Measurements from ENCODE around the gene NSRP1. TPM values are rescaled to one million over a fixed set of nuclear protein-coding genes. Genes with fewer than 3 reads are reported as not detected.
"Not testable (repeated sequence)": the region's sequence is repeated elsewhere in the genome, so short reads cannot be mapped to it uniquely, and the experiment has no call there.

Gene NSRP1
- total RNA-seq, 2 experiments from 2014 or later = 24.0 to 30.9 TPM

GRCh38 chr17:30200656-30201055 lies 84.0 kb downstream of the NSRP1 start:
- DNase-seq; H3K36me3 Mint-ChIP-seq; ATAC-seq; H3K4me3 Mint-ChIP-seq; H3K4me1 Mint-ChIP-seq; H3K27ac Mint-ChIP-seq; CTCF ChIA-PET; H3K9me3 Mint-ChIP-seq (ENCODE audit: low read depth): not testable (repeated sequence)
- H3K27me3 Mint-ChIP-seq = peaks cover 24% of the 10 kb centered on the region

GRCh38 chr17:30203471-30203981 lies 86.9 kb downstream of the NSRP1 start:
- Mint-ChIP-seq H3K27ac (no peak overlapping the region), H3K4me1 (no peaks in the 10 kb centered on the region), H3K27me3 (peaks cover 37% of the 10 kb centered on the region), H3K4me3 (no peak overlapping the region), H3K36me3 (no peaks in the 10 kb centered on the region), H3K9me3 (ENCODE audit: low read depth) (no peaks in the 10 kb centered on the region)
- ATAC-seq = no peak
- no peak for DNase-seq
- CTCF ChIA-PET = interaction anchor here (1.1 to 1.4 kb wide), 2 partner anchors 78 to 135 kb away, joined by 3 to 5 read pairs; no protein-coding TSS in a partner anchor

- Mint-ChIP-seq H3K27ac (no peak overlapping the region), H3K36me3 (no peaks in the 10 kb centered on the region), H3K4me1 (peaks cover 16% of the 10 kb centered on the region), H3K4me3 (no peak overlapping the region), H3K27me3 (peaks cover 36% of the 10 kb centered on the region), H3K9me3 (ENCODE audit: low read depth) (no peaks in the 10 kb centered on the region)
- CTCF ChIA-PET = interaction anchor here (1.4 kb wide), 1 partner anchor 44 kb away, joined by 3 read pairs; no protein-coding TSS in a partner anchor
- no peak for ATAC-seq
- peak; percentile 19 for DNase-seq
These were observed 91.0 kb downstream of the NSRP1 start for GRCh38 chr17:30207655-30208054.

- ATAC-seq (no peak), DNase-seq (peak; percentile 2)
- Mint-ChIP-seq H3K4me1 (peaks cover 19% of the 10 kb centered on the region), H3K9me3 (ENCODE audit: low read depth) (no peaks in the 10 kb centered on the region), H3K36me3 (no peaks in the 10 kb centered on the region), H3K27ac (no peak overlapping the region), H3K4me3 (no peak overlapping the region), H3K27me3 (peaks cover 35% of the 10 kb centered on the region)
- CTCF ChIA-PET = no interaction called here
These were observed 91.6 kb downstream of the NSRP1 start for GRCh38 chr17:30208214-30208613.

GRCh38 chr17:30209930-30210329 lies 93.3 kb downstream of the NSRP1 start:
- Mint-ChIP-seq H3K36me3 (no peaks in the 10 kb centered on the region), H3K27ac (no peak overlapping the region), H3K4me3 (no peak overlapping the region), H3K27me3 (peaks cover 24% of the 10 kb centered on the region), H3K4me1 (peaks cover 21% of the 10 kb centered on the region), H3K9me3 (ENCODE audit: low read depth) (no peaks in the 10 kb centered on the region)
- CTCF ChIA-PET = no interaction called here
- DNase-seq (no peak), ATAC-seq (no peak)

GRCh38 chr17:30210366-30210765 lies 93.8 kb downstream of the NSRP1 start:
- Mint-ChIP-seq H3K4me3 (no peak overlapping the region), H3K27me3 (peaks cover 24% of the 10 kb centered on the region), H3K4me1 (peaks cover 21% of the 10 kb centered on the region), H3K9me3 (ENCODE audit: low read depth) (no peaks in the 10 kb centered on the region), H3K27ac (no peak overlapping the region), H3K36me3 (no peaks in the 10 kb centered on the region)
- ATAC-seq (no peak), DNase-seq (no peak)
- CTCF ChIA-PET = no interaction called here

GRCh38 chr17:30210901-30211300 lies 94.3 kb downstream of the NSRP1 start:
- CTCF ChIA-PET = no interaction called here
- no peak overlapping the region for H3K4me3 Mint-ChIP-seq
- no peaks in the 10 kb centered on the region for H3K36me3 Mint-ChIP-seq
- H3K27me3 Mint-ChIP-seq = peaks cover 20% of the 10 kb centered on the region
- no peak overlapping the region for H3K27ac Mint-ChIP-seq
- peaks cover 21% of the 10 kb centered on the region for H3K4me1 Mint-ChIP-seq
- H3K9me3 Mint-ChIP-seq (ENCODE audit: low read depth) = no peaks in the 10 kb centered on the region
- ATAC-seq = no peak
- DNase-seq = no peak

GRCh38 chr17:30211371-30211770 lies 94.8 kb downstream of the NSRP1 start:
- H3K4me1 Mint-ChIP-seq = peaks cover 21% of the 10 kb centered on the region

GRCh38 chr17:30212750-30213149 lies 96.1 kb downstream of the NSRP1 start:
- DNase-seq (no peak), ATAC-seq (no peak)
- no peaks in the 10 kb centered on the region for H3K9me3 Mint-ChIP-seq (ENCODE audit: low read depth)
- peaks cover 21% of the 10 kb centered on the region for H3K4me1 Mint-ChIP-seq
- peaks cover 10% of the 10 kb centered on the region for H3K27me3 Mint-ChIP-seq
- no peak overlapping the region for H3K27ac Mint-ChIP-seq
- no peaks in the 10 kb centered on the region for H3K36me3 Mint-ChIP-seq
- H3K4me3 Mint-ChIP-seq = no peak overlapping the region
- CTCF ChIA-PET = interaction anchor here (0.6 to 1.8 kb wide), 4 partner anchors 87 to 118 kb away, joined by 3 to 5 read pairs (median 4); no protein-coding TSS in a partner anchor

More at GRCh38 chr17:30211371-30211770, 94.8 kb downstream of the NSRP1 start:
- Mint-ChIP-seq H3K36me3 (no peaks in the 10 kb centered on the region), H3K27me3 (peaks cover 18% of the 10 kb centered on the region), H3K27ac (no peak overlapping the region), H3K4me3 (no peak overlapping the region), H3K9me3 (ENCODE audit: low read depth) (no peaks in the 10 kb centered on the region)
- CTCF ChIA-PET = no interaction called here
- no peak for DNase-seq
- ATAC-seq = peak; percentile 39

- no peak overlapping the region for H3K4me3 Mint-ChIP-seq
- H3K9me3 Mint-ChIP-seq (ENCODE audit: low read depth) = no peaks in the 10 kb centered on the region
- ATAC-seq (no peak), DNase-seq (no peak)
- no peaks in the 10 kb centered on the region for H3K36me3 Mint-ChIP-seq
- CTCF ChIA-PET = interaction anchor here (1.1 kb wide), 1 partner anchor 112 kb away, joined by 3 read pairs; no protein-coding TSS in a partner anchor
- peaks cover 13% of the 10 kb centered on the region for H3K4me1 Mint-ChIP-seq
- H3K27ac Mint-ChIP-seq = no peak overlapping the region
- peaks cover 9% of the 10 kb centered on the region for H3K27me3 Mint-ChIP-seq
These were observed 100.4 kb downstream of the NSRP1 start for GRCh38 chr17:30217054-30217453.

GRCh38 chr17:30217746-30218245 lies 101.2 kb downstream of the NSRP1 start:
- CTCF ChIA-PET = interaction anchor here (1.1 kb wide), 1 partner anchor 113 kb away, joined by 3 read pairs; no protein-coding TSS in a partner anchor

GRCh38 chr17:30218799-30219198 lies 102.2 kb downstream of the NSRP1 start:
- H3K27ac Mint-ChIP-seq = no peak overlapping the region
- H3K4me3 Mint-ChIP-seq = no peak overlapping the region
- CTCF ChIA-PET = interaction anchor here (2.2 kb wide), 1 partner anchor 118 kb away, joined by 6 read pairs; no protein-coding TSS in a partner anchor
- ATAC-seq (no peak), DNase-seq (no peak)
- no peaks in the 10 kb centered on the region for H3K9me3 Mint-ChIP-seq (ENCODE audit: low read depth)
- no peaks in the 10 kb centered on the region for H3K36me3 Mint-ChIP-seq
- peaks cover 2% of the 10 kb centered on the region for H3K4me1 Mint-ChIP-seq
- H3K27me3 Mint-ChIP-seq = peaks cover 9% of the 10 kb centered on the region

More at GRCh38 chr17:30217746-30218245, 101.2 kb downstream of the NSRP1 start:
- Mint-ChIP-seq H3K4me3 (no peak overlapping the region), H3K36me3 (no peaks in the 10 kb centered on the region), H3K27ac (no peak overlapping the region), H3K9me3 (ENCODE audit: low read depth) (no peaks in the 10 kb centered on the region), H3K27me3 (peaks cover 9% of the 10 kb centered on the region), H3K4me1 (peaks cover 6% of the 10 kb centered on the region)
- ATAC-seq (no peak), DNase-seq (no peak)

GRCh38 chr17:30219315-30219714 lies 102.7 kb downstream of the NSRP1 start:
- no peak for ATAC-seq
- Mint-ChIP-seq H3K27ac (no peak overlapping the region), H3K4me3 (no peak overlapping the region), H3K27me3 (peaks cover 9% of the 10 kb centered on the region), H3K36me3 (no peaks in the 10 kb centered on the region), H3K4me1 (peaks cover 2% of the 10 kb centered on the region), H3K9me3 (ENCODE audit: low read depth) (no peaks in the 10 kb centered on the region)
- DNase-seq = no peak
- CTCF ChIA-PET = interaction anchor here (0.9 to 2.2 kb wide), 2 partner anchors 93 to 118 kb away, joined by 3 to 6 read pairs; no protein-coding TSS in a partner anchor

- DNase-seq (no peak), ATAC-seq (no peak)
- Mint-ChIP-seq H3K9me3 (ENCODE audit: low read depth) (no peaks in the 10 kb centered on the region), H3K27ac (no peak overlapping the region), H3K36me3 (no peaks in the 10 kb centered on the region), H3K4me3 (no peak overlapping the region), H3K4me1 (peaks cover 2% of the 10 kb centered on the region), H3K27me3 (peaks cover 9% of the 10 kb centered on the region)
- CTCF ChIA-PET = interaction anchor here (0.9 to 2.2 kb wide), 2 partner anchors 93 to 117 kb away, joined by 3 to 6 read pairs; no protein-coding TSS in a partner anchor
These were observed 103.2 kb downstream of the NSRP1 start for GRCh38 chr17:30219833-30220232.

All from activated CD8-positive, alpha-beta memory T cell treated with anti-CD3 and anti-CD28 coated beads, Interleukin-2, amount 10 ng/mL, durations not matched to agents 7 days and 5 days (primary cell).